Stimulated activated naive CD8-positive, alpha-beta T cell treated with anti-CD3 and anti-CD28 coated beads, Interleukin-15, Interleukin-2, amounts not matched to agents 100 ng/mL and 50 ng/mL, for 24 hours (primary cell): ENCODE data around the gene TTLL12.
A peak's percentile ranks its signal among the peaks of the same experiment; 100 is the strongest.
"Not testable (repeated sequence)": the region's sequence is repeated elsewhere in the genome, so short reads cannot be mapped to it uniquely, and the experiment has no call there.

Source experiments
- H3K27ac Mint-ChIP-seq: one replicate; pipeline ENCODE4 v1.8.0; 2021; ENCODE audit warnings: mild to moderate bottlenecking, mixed read lengths
- H3K27me3 Mint-ChIP-seq: one replicate; pipeline ENCODE4 v1.8.0; 2021; ENCODE audit warnings: mixed read lengths
- H3K36me3 Mint-ChIP-seq: one replicate; pipeline ENCODE4 v1.8.0; 2021; ENCODE audit warnings: low read depth, mixed read lengths
- H3K4me1 Mint-ChIP-seq: one replicate; pipeline ENCODE4 v1.8.0; 2021; ENCODE audit warnings: low read depth, mixed read lengths
- H3K4me3 Mint-ChIP-seq: one replicate; pipeline ENCODE4 v1.8.0; 2021; ENCODE audit warnings: mild to moderate bottlenecking, mixed read lengths
- H3K9me3 Mint-ChIP-seq: one replicate; pipeline ENCODE4 v1.8.0; 2021; ENCODE audit warnings: mixed read lengths

The TTLL12 gene

DNA sequence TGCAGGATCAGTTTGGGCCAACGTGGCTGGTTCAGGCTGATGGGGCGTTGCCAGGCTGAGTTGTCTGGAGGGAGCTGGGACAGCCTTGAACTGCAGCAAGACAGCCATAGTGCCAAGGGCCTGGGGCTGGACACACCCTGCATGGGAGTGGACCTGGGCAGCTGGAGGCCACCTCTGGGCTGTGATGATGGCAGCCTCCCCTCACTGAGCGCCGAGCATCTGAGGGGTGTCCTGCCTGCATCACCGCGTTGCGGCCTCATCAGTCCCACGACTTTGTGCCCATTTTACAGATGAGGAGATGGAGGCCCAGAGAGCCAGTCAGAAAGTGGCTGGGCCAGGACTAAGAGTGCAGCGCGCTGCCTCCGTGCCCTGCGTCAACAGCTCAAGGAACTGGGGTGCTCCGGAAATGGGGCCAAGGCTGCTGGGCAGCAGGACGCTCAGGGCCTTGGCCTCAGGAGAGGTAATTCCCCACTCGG, 36.2 kb downstream of the TTLL12 start:
- Mint-ChIP-seq H3K4me3 (peak overlapping the region; percentile 85), H3K9me3 (no peaks in the 10 kb centered on the region), H3K27ac (peak overlapping the region; percentile 87), H3K27me3 (no peaks in the 10 kb centered on the region), H3K4me1 (peaks cover 33% of the 10 kb centered on the region), H3K36me3 (no peaks in the 10 kb centered on the region)

DNA sequence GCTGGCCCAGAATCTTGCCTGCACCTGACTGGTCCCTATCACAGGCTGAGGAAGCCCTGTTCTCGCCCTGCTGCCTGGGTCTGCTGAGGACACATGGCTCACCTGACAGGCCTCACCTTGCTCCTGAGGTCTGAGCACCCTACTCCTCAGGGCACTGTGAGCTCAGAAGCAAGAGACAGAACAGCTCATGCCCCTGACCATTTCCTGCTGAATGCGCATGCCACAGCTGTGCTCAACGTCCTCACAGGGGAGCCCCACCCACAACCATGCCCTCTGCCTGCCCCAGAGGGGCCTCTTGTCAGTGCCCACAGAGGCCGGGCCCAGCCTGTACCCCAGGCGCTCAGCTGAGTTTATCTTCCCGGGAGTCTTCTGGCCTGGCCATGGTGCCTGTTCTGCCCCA, 38.4 kb downstream of the TTLL12 start:
- H3K4me1 Mint-ChIP-seq = peaks cover 35% of the 10 kb centered on the region
- no peaks in the 10 kb centered on the region for H3K27me3 Mint-ChIP-seq
- H3K27ac Mint-ChIP-seq = no peak overlapping the region
- no peak overlapping the region for H3K4me3 Mint-ChIP-seq
- no peaks in the 10 kb centered on the region for H3K9me3 Mint-ChIP-seq
- H3K36me3 Mint-ChIP-seq = no peaks in the 10 kb centered on the region

DNA sequence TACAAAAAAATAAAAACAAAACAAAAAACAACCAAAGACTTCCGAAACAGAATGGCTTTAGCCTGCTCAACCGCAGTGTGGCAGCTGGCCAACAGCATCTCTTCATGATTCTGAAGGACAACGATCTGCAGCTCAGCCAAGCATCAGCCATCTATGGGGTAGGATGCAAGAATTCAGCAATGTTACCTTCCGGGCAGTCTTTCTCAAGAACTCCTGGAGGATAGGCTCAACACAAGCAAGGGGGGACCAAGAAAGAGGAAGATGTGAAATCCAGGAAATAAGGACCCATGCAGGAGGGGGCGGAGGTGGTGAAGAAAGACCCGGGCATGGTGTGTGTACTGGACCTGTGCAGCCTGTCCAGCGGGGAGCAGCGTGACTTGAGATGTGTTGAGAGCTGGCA, 39.1 kb downstream of the TTLL12 start:
- Mint-ChIP-seq H3K4me1 (peaks cover 35% of the 10 kb centered on the region), H3K27ac (peak overlapping the region; percentile 67), H3K36me3 (no peaks in the 10 kb centered on the region), H3K9me3 (no peaks in the 10 kb centered on the region), H3K4me3 (no peak overlapping the region), H3K27me3 (no peaks in the 10 kb centered on the region)

DNA sequence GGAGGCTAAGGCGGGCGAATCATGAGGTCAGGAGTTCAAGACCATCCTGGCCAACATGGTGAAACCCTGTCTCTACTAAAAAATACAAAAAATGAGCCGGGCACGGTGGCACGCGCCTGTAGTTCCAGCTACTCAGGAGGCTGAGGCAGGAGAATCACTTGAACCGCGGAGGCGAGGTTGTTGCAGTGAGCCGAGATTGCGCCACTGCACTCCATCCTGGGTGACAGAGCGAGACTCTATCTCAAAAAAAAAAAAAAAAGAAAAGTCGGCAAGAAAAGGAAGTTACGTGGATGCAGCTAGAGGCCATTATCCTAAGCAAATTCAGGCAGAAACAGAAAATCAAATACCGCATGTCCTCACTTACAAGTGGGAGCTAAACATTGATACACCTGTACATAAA, 40.6 kb downstream of the TTLL12 start:
- not testable (repeated sequence) for H3K36me3 Mint-ChIP-seq, H3K9me3 Mint-ChIP-seq, H3K27ac Mint-ChIP-seq, H3K27me3 Mint-ChIP-seq, H3K4me3 Mint-ChIP-seq
- peaks cover 38% of the 10 kb centered on the region for H3K4me1 Mint-ChIP-seq

DNA sequence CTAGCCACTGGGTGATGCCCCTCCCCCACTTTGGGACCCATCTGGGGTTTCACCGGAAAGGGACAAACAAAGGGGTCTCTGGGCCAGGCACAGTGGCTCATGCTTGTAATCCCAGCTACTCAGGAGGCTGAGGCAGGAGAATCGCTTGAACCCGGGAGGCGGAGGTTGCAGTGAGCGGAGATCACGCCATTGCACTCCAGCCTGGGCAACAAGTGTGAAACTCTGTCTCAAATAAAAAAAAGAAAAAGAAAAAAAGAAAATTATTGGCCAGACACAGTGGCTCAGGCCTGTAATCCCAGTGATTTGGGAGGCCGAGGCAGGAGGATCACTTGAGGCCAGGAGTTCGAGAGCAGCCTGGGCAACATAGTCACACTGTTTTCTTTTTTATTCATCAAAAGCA, 41.6 kb downstream of the TTLL12 start:
- H3K27ac Mint-ChIP-seq, H3K4me3 Mint-ChIP-seq, H3K36me3 Mint-ChIP-seq, H3K27me3 Mint-ChIP-seq, H3K9me3 Mint-ChIP-seq: not testable (repeated sequence)
- peaks cover 42% of the 10 kb centered on the region for H3K4me1 Mint-ChIP-seq

DNA sequence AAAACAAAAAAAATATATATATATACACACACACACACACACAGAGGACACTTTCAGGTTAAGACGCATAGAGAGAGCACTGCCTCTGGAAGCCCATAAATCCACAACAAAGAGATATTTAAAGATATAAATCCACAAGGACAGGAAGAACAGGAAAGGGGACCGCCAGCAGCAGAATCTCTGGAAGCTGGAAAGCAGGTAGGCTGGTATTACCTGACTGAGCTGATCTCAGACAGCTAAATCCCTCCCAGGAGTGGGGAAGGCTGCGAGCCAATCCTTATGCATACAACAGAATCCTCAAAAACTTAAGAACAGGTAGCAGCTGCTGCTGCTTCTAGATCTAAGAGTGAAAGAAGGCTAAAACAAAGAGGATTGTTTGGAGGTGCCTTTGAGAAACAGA, 42.0 kb downstream of the TTLL12 start:
- H3K36me3 Mint-ChIP-seq = peaks cover 9% of the 10 kb centered on the region
- no peaks in the 10 kb centered on the region for H3K9me3 Mint-ChIP-seq
- peaks cover 42% of the 10 kb centered on the region for H3K4me1 Mint-ChIP-seq
- no peak overlapping the region for H3K4me3 Mint-ChIP-seq
- peak overlapping the region; percentile 21 for H3K27ac Mint-ChIP-seq
- no peaks in the 10 kb centered on the region for H3K27me3 Mint-ChIP-seq

DNA sequence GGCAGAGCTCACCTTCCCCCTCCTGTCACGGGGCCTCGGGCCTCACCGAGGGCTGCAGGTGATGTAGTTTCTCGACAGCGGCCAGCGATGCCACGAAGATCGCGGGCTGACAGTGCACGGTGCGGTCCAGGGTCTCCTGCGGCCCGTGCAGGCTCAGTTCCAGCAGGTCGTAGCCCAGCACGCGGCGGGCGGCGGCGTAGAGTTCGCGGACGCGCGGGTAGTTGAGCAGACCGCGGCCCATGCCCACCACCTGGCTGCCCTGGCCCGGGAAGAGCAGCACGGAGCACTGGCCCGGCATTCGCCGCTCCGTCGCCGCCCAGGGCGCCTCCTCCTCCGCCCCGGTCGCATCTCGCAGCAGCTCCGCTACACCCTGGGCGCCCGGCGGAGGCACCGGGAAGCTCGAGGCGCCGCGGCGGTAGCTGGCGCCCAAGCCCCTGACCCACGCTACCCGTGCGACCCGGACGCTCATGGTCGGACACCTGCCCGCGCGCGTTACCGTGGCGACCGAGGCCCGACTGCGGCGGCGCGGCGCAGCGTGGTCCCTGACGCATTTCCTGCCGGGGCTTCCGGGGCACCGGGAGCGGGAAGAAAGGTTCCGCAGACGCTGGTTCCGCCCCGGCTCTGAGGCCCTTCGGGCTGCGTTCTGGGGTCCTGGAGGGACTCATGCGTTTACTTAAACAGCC, 43.9 kb downstream of the TTLL12 start, which contains the start of gene MCAT:
Gene MCAT (minus strand): TSS at position 519 of the 683 bp plus-strand sequence. CDS start 50 bp downstream, at position 469.
- Mint-ChIP-seq H3K27me3 (no peaks in the 10 kb centered on the region), H3K9me3 (no peaks in the 10 kb centered on the region), H3K4me1 (peaks cover 38% of the 10 kb centered on the region), H3K4me3 (peak within 1 kb of the TSS; percentile 90), H3K27ac (peak within 1 kb of the TSS; percentile 92), H3K36me3 (peaks cover 17% of the 10 kb centered on the region)

DNA sequence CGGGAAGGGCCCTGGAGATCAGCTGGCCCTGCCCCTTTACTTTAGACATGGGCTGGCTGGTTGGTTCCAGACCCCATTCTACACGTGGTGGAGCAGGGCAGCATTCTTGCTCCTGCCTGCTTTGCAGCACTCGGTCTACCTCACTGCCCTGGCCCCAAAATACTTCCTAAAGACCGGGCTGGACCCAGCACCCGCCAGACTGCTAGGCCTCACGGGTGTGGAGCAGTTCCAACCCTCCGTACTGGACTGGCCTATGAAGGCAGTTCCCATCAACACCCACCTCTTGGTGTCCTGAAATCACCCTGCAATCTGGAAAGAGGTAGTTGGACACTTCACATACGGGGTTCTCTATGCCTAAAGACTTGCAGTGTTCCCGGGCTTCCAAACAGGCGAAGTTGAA, 50.1 kb downstream of the TTLL12 start:
- H3K27ac Mint-ChIP-seq = no peak overlapping the region
- no peaks in the 10 kb centered on the region for H3K27me3 Mint-ChIP-seq
- H3K4me1 Mint-ChIP-seq = peaks cover 16% of the 10 kb centered on the region
- H3K9me3 Mint-ChIP-seq = no peaks in the 10 kb centered on the region
- H3K4me3 Mint-ChIP-seq = no peak overlapping the region
- H3K36me3 Mint-ChIP-seq = peaks cover 50% of the 10 kb centered on the region

DNA sequence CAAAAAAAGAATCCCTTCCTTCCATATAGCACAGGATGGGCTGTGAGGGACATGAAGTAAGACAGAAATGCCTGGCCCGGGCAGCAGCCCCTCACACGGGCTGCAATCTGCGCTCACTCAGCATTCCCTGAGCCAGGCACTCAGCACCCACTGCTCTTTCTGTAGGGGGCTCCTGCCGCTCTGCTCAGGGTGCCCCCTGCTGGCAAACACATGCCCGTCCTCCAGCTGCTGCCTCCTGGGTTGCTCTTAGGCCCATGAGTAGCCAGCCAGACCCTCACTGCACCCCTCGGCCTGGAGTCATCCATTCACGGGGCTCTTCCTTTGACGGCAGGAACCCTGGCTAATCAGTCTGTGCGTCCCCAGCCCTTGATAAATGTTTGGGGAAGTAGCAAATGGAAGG, 50.7 kb downstream of the TTLL12 start:
- H3K36me3 Mint-ChIP-seq = peaks cover 51% of the 10 kb centered on the region
- H3K4me1 Mint-ChIP-seq = peaks cover 11% of the 10 kb centered on the region
- no peaks in the 10 kb centered on the region for H3K27me3 Mint-ChIP-seq
- H3K4me3 Mint-ChIP-seq = no peak overlapping the region
- H3K27ac Mint-ChIP-seq = peak overlapping the region; percentile 8
- no peaks in the 10 kb centered on the region for H3K9me3 Mint-ChIP-seq

DNA sequence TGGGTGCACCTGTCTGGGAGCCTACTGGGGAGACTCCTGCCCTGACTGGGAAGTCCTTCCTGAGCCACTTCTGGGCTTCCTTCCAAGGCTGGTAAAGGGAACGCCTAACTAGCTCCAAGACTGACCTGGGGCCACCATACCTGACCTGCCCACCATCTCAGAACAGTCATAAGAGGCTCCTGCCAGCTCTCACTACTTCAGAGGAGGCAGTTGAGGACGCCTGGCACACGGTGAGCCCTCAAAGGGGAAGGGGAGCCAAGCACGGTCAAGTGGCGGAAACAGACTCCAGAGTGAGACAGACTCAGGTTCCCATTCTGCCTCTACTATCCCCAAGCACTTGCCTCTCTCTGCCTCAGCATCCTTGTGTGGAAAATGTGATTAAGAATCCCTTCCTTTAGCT, 51.4 kb downstream of the TTLL12 start:
- Mint-ChIP-seq H3K36me3 (peaks cover 48% of the 10 kb centered on the region), H3K4me1 (peaks cover 4% of the 10 kb centered on the region), H3K27me3 (no peaks in the 10 kb centered on the region), H3K4me3 (no peak overlapping the region), H3K27ac (peak overlapping the region; percentile 8), H3K9me3 (no peaks in the 10 kb centered on the region)

DNA sequence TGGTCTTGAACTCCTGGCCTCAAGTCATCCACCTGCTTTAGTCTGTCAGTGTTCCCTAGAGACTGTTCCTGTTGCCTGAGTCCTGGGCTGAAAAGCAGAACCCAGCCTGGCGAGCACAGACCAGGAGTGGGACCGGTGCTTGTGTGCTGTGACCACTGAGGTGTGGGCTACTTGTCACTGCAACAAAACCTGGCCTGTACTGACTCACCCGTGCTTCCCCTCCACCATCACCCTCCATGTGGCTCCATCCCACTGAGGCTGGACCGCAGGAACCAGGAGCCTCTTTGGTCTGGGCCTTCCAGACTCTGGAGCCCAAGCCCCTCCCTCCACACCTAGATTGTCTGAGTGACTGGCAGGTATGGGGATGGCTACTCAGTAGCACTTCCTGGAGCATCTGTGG, 52.4 kb downstream of the TTLL12 start:
- Mint-ChIP-seq H3K4me3 (no peak overlapping the region), H3K27ac (no peak overlapping the region), H3K4me1 (peaks cover 3% of the 10 kb centered on the region), H3K9me3 (no peaks in the 10 kb centered on the region), H3K36me3 (peaks cover 40% of the 10 kb centered on the region), H3K27me3 (no peaks in the 10 kb centered on the region)

DNA sequence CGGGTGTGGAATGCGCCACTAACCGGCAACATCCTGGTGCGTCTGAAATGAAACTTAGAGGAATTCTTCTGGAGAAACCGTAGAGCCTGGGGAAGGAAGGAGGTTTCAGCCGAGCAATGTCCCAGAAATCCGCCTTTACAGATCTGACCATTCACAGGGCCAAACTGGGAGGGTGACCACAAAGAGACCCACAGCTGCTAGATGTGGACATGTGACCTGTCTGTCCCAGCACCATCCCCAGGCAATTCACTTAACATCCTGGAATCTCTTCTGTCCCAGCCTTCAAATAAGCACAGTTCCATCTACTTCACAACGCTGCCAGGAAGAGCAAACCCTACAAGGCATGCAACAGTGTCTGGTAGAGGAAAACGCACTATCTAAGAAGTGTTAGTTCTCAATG, 53.5 kb downstream of the TTLL12 start:
- Mint-ChIP-seq H3K9me3 (no peaks in the 10 kb centered on the region), H3K4me1 (no peaks in the 10 kb centered on the region), H3K4me3 (no peak overlapping the region), H3K27me3 (no peaks in the 10 kb centered on the region), H3K27ac (no peak overlapping the region), H3K36me3 (peaks cover 34% of the 10 kb centered on the region)

DNA sequence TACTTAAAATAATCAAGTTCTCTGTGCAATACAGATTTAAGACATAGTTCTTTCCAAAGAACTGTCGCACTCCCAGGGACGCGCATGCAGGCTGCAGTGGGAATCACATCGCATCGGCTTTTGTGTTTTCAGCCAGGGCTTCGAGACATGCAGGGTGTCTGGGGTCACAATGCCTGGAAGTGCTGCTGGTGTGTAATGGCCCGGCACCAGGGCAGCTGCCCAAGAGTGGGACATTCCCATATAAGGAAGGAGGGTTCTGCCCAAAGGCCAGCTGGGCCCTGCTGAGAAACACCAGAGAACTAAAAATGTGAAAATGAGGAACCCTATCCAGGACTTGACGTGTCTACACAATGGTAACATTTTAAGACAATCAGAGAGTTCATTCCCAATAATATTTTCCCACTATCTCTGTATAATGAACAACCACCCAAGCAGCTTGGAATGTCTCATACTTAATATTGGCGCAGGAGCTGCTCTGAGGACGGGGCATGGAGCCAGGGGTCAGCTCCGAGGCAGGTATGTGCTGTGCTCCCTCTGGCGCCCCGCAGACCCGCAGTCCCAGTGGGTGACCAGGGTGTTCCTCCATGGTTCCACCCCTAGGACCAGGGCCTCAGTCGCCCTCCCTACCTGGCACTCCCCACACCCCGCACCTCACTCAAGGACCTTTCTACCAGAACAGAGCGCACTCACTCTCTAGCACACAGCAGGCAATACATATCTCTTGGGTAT, 55.0 kb downstream of the TTLL12 start:
- H3K4me3 Mint-ChIP-seq = no peak overlapping the region
- peaks cover 10% of the 10 kb centered on the region for H3K4me1 Mint-ChIP-seq
- no peaks in the 10 kb centered on the region for H3K27me3 Mint-ChIP-seq
- no peaks in the 10 kb centered on the region for H3K9me3 Mint-ChIP-seq
- H3K36me3 Mint-ChIP-seq = peaks cover 34% of the 10 kb centered on the region
- no peak overlapping the region for H3K27ac Mint-ChIP-seq

DNA sequence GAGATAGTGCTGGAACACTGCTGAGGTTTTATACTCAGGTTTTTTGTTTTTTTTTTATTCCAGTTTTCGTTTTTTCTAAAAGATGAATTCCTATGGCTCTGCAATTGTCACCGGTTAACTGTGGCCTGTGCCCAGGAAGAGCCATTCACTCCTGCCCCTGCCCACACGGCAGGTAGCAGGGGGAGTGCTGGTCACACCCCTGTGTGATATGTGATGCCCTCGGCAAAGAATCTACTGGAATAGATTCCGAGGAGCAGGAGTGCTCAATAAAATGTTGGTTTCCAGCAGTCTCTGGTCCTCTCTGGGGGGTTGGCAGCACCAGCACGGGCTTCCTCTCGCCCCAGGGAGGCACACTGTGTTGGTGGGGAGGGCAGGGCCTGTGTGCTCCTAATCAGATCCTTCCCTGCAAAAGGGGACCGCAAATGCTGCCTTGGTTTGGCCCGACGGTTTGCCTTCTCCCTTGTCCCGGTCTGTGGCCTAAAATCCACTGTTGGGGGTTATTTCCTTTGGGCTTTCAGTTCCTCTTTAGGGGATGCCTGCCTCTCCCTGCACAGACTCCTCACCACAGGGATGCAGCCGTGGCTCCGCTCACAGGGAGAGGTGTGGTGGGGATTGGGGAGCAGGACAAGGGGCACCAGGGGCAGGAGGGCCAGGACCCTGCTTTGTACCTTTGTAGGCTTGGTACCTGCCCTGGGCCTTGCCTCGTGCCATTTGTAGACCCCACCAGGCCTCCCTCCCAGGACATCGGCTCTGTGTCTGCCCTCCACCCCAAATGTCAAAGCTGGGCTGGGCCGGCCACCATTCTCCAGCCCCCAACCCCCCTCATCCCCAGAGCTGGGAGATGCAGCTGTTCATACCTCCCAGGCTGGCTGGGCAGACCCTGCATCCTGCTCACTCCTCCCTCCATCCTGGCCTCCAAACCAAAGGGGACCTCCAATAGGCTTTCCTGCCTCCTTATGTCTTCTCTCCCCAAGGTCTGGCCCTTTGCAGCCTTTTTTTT, 57.2 kb downstream of the TTLL12 start:
- Mint-ChIP-seq H3K27ac (no peak overlapping the region), H3K4me1 (peaks cover 12% of the 10 kb centered on the region), H3K4me3 (no peak overlapping the region), H3K36me3 (peaks cover 20% of the 10 kb centered on the region), H3K9me3 (no peaks in the 10 kb centered on the region), H3K27me3 (no peaks in the 10 kb centered on the region)
